ENCODE results near the gene TRPM2. TPM values are rescaled to one million over a fixed set of nuclear protein-coding genes. Genes with fewer than 3 reads are reported as not detected.

The TRPM2 gene
- total and polyA plus RNA-seq, 3 experiments from 2014 or later = 1.9 to 2.6 (median 2.4) TPM

DNA sequence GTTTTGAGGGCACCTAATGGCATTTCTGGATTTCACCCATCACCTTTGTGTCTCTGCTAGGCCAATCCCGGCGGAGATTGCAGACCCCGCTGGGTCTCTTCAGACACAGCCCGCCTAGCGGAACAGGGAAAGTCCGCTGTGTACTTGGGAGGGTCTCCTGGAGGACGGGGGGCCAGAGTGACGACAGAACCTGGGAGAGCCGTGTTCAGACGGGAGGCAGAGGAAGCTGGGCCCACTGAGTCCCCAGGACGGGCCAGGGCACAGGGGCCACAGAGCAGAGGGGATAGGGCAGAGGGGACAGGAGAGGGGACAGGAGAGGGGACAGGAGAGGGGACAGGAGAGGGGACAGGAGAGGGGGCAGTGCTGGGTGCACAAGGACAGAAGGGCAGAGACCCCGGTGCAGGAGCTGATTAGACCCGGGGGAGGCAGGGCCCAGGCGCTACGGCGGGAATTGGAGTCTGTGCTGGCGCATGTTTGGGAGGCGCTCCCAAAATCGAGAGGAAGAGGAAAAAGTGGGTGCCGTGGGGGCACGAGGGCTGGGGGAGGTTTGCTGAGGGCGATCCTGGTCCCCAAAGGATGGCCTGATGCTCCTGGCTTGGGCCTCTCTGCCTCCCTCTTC, 12.7 kb downstream of the TRPM2 start:
- Mint-ChIP-seq H3K27ac (no peak overlapping the region), H3K36me3 (peaks cover 0 to 6% (median 2%) of the 10 kb centered on the region in 3 donors), H3K4me3 (no peak overlapping the region), H3K9me3 (peaks cover 3 to 11% (median 9%) of the 10 kb centered on the region in 5 donors), H3K4me1 (no peaks in the 10 kb centered on the region), H3K27me3 (peaks cover 0 to 6% of the 10 kb centered on the region in 2 donors)
- Histone ChIP-seq H3K4me1 (ENCODE audit: insufficient read depth, low read length) (no peaks in the 10 kb centered on the region), H3K36me3 (ENCODE audit: insufficient read depth, low read length) (no peaks in the 10 kb centered on the region), H3K27ac (ENCODE audit: low read depth, low read length) (no peak overlapping the region), H3K4me3 (ENCODE audit: low read length) (no peak overlapping the region), H3K9me3 (ENCODE audit: low read length) (peaks cover 6% of the 10 kb centered on the region), H3K27me3 (ENCODE audit: insufficient read depth, low read length, poor library complexity, severe bottlenecking) (no peaks in the 10 kb centered on the region)
- peak in 1 of 5 donors; percentile 26 for DNase-seq
- ChIA-PET CTCF (no interaction called here), POLR2A (no interaction called here)

GRCh38 chr21:44366586-44367211, 13.3 kb downstream of the TRPM2 start:
- peaks cover 3 to 11% (median 9%) of the 10 kb centered on the region in 5 donors for H3K9me3 Mint-ChIP-seq
- H3K4me3 Mint-ChIP-seq = no peak overlapping the region
- peaks cover 0 to 6% of the 10 kb centered on the region in 2 donors for H3K27me3 Mint-ChIP-seq
- Histone ChIP-seq H3K4me3 (ENCODE audit: low read length) (no peak overlapping the region), H3K36me3 (ENCODE audit: insufficient read depth, low read length) (no peaks in the 10 kb centered on the region), H3K27ac (ENCODE audit: low read depth, low read length) (no peak overlapping the region), H3K4me1 (ENCODE audit: insufficient read depth, low read length) (no peaks in the 10 kb centered on the region), H3K27me3 (ENCODE audit: insufficient read depth, low read length, poor library complexity, severe bottlenecking) (no peaks in the 10 kb centered on the region), H3K9me3 (ENCODE audit: low read length) (peaks cover 6% of the 10 kb centered on the region)
- H3K36me3 Mint-ChIP-seq = peaks cover 0 to 6% (median 2%) of the 10 kb centered on the region in 3 donors
- no peaks in the 10 kb centered on the region for H3K4me1 Mint-ChIP-seq
- DNase-seq = peak in 1 of 5 donors; percentile 43
- H3K27ac Mint-ChIP-seq = no peak overlapping the region
- POLR2A ChIA-PET = no interaction called here
- CTCF ChIA-PET = no interaction called here

- POLR2A ChIA-PET = no interaction called here
- DNase-seq = peak in 1 of 5 donors; percentile 47
- no peak overlapping the region for H3K27ac ChIP-seq (ENCODE audit: low read depth, low read length)
- H3K4me3 ChIP-seq (ENCODE audit: low read length) = no peak overlapping the region
- peaks cover 4% of the 10 kb centered on the region for H3K4me1 ChIP-seq (ENCODE audit: insufficient read depth, low read length)
- no peaks in the 10 kb centered on the region for H3K36me3 Mint-ChIP-seq
- no peak overlapping the region for H3K27ac Mint-ChIP-seq
- peaks cover 0 to 2% (median 0%) of the 10 kb centered on the region in 5 donors for H3K9me3 Mint-ChIP-seq
- no peak overlapping the region for H3K4me3 Mint-ChIP-seq
- peaks cover 5 to 6% (median 5%) of the 10 kb centered on the region in 3 donors for H3K4me1 Mint-ChIP-seq
- H3K36me3 ChIP-seq (ENCODE audit: insufficient read depth, low read length) = no peaks in the 10 kb centered on the region
- no peaks in the 10 kb centered on the region for H3K9me3 ChIP-seq (ENCODE audit: low read length)
- H3K27me3 ChIP-seq (ENCODE audit: insufficient read depth, low read length, poor library complexity, severe bottlenecking) = no peaks in the 10 kb centered on the region
- CTCF ChIA-PET = no interaction called here
- H3K27me3 Mint-ChIP-seq = no peaks in the 10 kb centered on the region
Measured at GRCh38 chr21:44368711-44369446, 15.5 kb downstream of the TRPM2 start.

- no peak overlapping the region for H3K27ac Mint-ChIP-seq
Measured at GRCh38 chr21:44370027-44370735, 16.8 kb downstream of the TRPM2 start.

DNA sequence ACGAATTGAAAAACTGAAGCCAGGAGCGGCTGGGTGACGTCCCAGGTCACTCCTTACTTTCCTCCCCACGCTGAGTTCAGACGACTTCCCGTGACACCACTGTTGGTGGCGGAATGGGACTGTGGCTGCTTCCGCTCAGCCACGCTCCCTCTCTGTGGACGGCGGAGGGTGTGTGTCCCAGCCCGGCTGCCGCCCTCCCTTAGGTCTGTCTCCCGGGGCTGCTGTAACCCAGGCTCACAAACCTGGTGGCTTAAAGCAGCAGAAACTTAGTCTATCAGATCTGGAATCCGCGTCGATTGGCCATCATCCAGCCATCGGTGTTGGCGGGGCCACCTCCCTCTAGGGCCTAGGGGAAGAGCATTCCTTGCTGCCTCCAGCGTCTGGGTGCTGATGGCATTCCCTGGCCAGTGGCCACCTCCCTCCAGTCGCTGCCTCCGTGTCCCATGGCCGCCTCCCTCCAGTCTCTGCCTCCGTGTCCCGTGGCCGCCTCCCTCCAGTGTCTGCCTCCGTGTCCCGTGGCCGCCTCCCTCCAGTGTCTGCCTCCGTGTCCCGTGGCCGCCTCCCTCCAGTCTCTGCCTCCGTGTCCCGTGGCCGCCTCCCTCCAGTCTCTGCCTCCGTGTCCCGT, 17.5 kb downstream of the TRPM2 start:
- Mint-ChIP-seq H3K4me3 (no peak overlapping the region), H3K27ac (no peak overlapping the region), H3K4me1 (peaks cover 22 to 26% (median 24%) of the 10 kb centered on the region in 3 donors), H3K27me3 (peaks cover 0 to 6% of the 10 kb centered on the region in 2 donors), H3K9me3 (peaks cover 0 to 4% (median 0%) of the 10 kb centered on the region in 5 donors), H3K36me3 (no peaks in the 10 kb centered on the region)
- H3K27ac ChIP-seq (ENCODE audit: low read depth, low read length) = no peak overlapping the region
- POLR2A ChIA-PET = no interaction called here
- CTCF ChIA-PET = no interaction called here
- H3K4me1 ChIP-seq (ENCODE audit: insufficient read depth, low read length) = peaks cover 24% of the 10 kb centered on the region
- no peak overlapping the region for H3K4me3 ChIP-seq (ENCODE audit: low read length)
- DNase-seq = peak in 1 of 5 donors; percentile 15
- H3K9me3 ChIP-seq (ENCODE audit: low read length) = no peaks in the 10 kb centered on the region
- no peaks in the 10 kb centered on the region for H3K36me3 ChIP-seq (ENCODE audit: insufficient read depth, low read length)
- H3K27me3 ChIP-seq (ENCODE audit: insufficient read depth, low read length, poor library complexity, severe bottlenecking) = peaks cover 4% of the 10 kb centered on the region

More at GRCh38 chr21:44370027-44370735, 16.8 kb downstream of the TRPM2 start:
- POLR2A ChIA-PET = no interaction called here
- peaks cover 0 to 3% of the 10 kb centered on the region in 2 donors for H3K27me3 Mint-ChIP-seq
- H3K4me1 ChIP-seq (ENCODE audit: insufficient read depth, low read length) = peaks cover 17% of the 10 kb centered on the region
- no peak overlapping the region for H3K4me3 ChIP-seq (ENCODE audit: low read length)
- H3K36me3 ChIP-seq (ENCODE audit: insufficient read depth, low read length) = no peaks in the 10 kb centered on the region
- peaks cover 0 to 3% (median 0%) of the 10 kb centered on the region in 5 donors for H3K9me3 Mint-ChIP-seq
- H3K4me3 Mint-ChIP-seq = no peak overlapping the region
- CTCF ChIA-PET = no interaction called here
- H3K9me3 ChIP-seq (ENCODE audit: low read length) = no peaks in the 10 kb centered on the region
- H3K36me3 Mint-ChIP-seq = no peaks in the 10 kb centered on the region
- H3K27ac ChIP-seq (ENCODE audit: low read depth, low read length) = no peak overlapping the region
- H3K4me1 Mint-ChIP-seq = peaks cover 15 to 18% (median 17%) of the 10 kb centered on the region in 3 donors
- no peaks in the 10 kb centered on the region for H3K27me3 ChIP-seq (ENCODE audit: insufficient read depth, low read length, poor library complexity, severe bottlenecking)
- DNase-seq = peak in 1 of 5 donors; percentile 46

DNA sequence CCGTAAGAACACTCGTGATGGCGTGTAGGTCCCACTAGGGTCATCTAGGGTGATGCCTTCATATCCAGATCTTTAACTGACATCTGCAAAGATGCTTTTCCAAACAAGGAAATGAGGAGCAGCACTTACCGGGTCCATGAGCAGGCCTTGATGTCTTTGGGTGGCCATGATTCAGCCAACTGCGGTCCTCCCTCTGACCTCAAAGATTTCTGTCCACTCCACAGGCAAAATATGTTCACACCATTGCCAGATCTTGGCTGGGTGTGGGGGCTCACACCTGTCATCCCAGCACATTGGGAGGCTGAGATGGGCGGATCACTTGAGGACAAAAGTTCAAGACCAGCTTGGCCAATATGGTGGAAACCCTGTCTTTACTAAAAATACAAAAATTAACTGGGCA, 18.2 kb downstream of the TRPM2 start:
- Mint-ChIP-seq H3K4me3 (no peak overlapping the region), H3K27ac (no peak overlapping the region), H3K27me3 (peaks cover 0 to 6% of the 10 kb centered on the region in 2 donors), H3K4me1 (peaks cover 27 to 33% (median 29%) of the 10 kb centered on the region in 3 donors), H3K36me3 (no peaks in the 10 kb centered on the region), H3K9me3 (peaks cover 0 to 4% (median 0%) of the 10 kb centered on the region in 5 donors)
- Histone ChIP-seq H3K27me3 (ENCODE audit: insufficient read depth, low read length, poor library complexity, severe bottlenecking) (peaks cover 8% of the 10 kb centered on the region), H3K36me3 (ENCODE audit: insufficient read depth, low read length) (no peaks in the 10 kb centered on the region), H3K4me3 (ENCODE audit: low read length) (no peak overlapping the region), H3K27ac (ENCODE audit: low read depth, low read length) (no peak overlapping the region), H3K9me3 (ENCODE audit: low read length) (no peaks in the 10 kb centered on the region), H3K4me1 (ENCODE audit: insufficient read depth, low read length) (peaks cover 31% of the 10 kb centered on the region)
- ChIA-PET POLR2A (no interaction called here), CTCF (no interaction called here)
- peak in 1 of 5 donors; percentile 16 for DNase-seq

DNA sequence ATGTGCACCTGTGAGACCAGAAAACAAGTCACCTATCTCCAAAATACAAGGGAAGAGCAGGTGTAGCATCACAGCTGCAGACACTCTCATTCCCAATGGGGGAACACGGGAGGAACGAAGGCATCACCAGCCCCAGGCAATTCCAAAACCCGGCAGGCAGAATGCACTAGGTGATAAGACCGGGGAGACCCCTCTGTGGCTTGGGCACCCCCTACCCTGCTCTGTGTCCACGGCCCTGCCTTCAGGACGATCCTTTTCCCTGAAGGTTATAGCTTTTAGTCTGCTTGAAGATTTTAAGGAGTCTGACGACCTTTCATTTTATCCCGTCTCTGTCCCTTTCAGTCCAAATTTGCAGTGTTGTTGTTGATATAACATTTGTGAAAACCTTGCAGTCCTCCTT, 19.2 kb downstream of the TRPM2 start:
- H3K4me1 Mint-ChIP-seq = peaks cover 27 to 33% (median 29%) of the 10 kb centered on the region in 3 donors
- no peak overlapping the region for H3K27ac Mint-ChIP-seq
- Histone ChIP-seq H3K4me1 (ENCODE audit: insufficient read depth, low read length) (peaks cover 32% of the 10 kb centered on the region), H3K36me3 (ENCODE audit: insufficient read depth, low read length) (no peaks in the 10 kb centered on the region), H3K9me3 (ENCODE audit: low read length) (no peaks in the 10 kb centered on the region), H3K4me3 (ENCODE audit: low read length) (no peak overlapping the region), H3K27me3 (ENCODE audit: insufficient read depth, low read length, poor library complexity, severe bottlenecking) (peaks cover 8% of the 10 kb centered on the region), H3K27ac (ENCODE audit: low read depth, low read length) (no peak overlapping the region)
- peaks cover 0 to 6% of the 10 kb centered on the region in 2 donors for H3K27me3 Mint-ChIP-seq
- no peak overlapping the region for H3K4me3 Mint-ChIP-seq
- peak in 1 of 5 donors; percentile 35 for DNase-seq
- H3K9me3 Mint-ChIP-seq = peaks cover 0 to 4% (median 0%) of the 10 kb centered on the region in 5 donors
- H3K36me3 Mint-ChIP-seq = no peaks in the 10 kb centered on the region
- ChIA-PET CTCF (no interaction called here), POLR2A (no interaction called here)

Measured in CD8-positive, alpha-beta memory T cell (primary cell).